Gastroesophageal sphincter (tissue), 3 donors: ENCODE results near the gene HELZ2.

Source experiments
- POLR2A ChIP-seq, 2 donors: fragments of 450-650 bp; IDR thresholded peaks; one replicate each; pipeline ENCODE4 v1.6.1; 2017; ENCODE audit warnings: antibody characterized with exemption in 2 of 2, mild to moderate bottlenecking in 2 of 2, moderate library complexity in 1 of 2
- TF ChIP-seq, protein P1 (sequence below), 4 experiments: fragments of 200-600 bp in 2 of 4; fragments of 450-650 bp in 2 of 4; sonication (generic) in 1 of 4; IDR thresholded peaks; one replicate each; pipeline ENCODE4 v1.5.1; 2017 to 2019; ENCODE audit warnings: antibody characterized with exemption in 4 of 4, mild to moderate bottlenecking in 2 of 4, moderate library complexity in 2 of 4

DNA sequence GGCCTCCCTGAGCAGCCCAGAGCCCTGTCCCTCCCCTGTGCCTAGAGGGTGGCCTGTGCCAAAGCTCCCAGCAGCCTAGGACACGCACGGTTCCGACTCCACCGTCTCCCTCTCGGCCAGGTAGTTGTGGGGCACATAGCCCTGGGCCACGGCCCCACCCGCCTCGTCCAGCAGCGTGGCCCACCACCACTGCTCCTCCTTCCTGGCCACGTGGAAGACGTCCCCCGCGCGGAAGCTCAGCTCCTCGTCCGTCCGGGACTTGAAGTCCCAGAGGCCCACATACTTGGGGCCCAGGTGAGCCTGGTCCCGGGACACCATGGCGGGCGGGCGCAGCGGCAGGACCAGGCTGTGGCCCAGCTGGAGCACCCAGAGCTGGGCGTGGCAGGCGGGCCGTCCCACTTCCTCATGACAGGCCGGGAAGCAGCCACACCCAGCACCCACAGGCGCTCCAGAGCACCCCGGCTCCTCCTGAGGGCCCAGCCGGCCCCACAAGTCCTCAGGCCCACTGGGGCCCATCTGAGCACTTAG is 37.0 kb downstream of the HELZ2 start, which contains the start of gene PTK6:
- TF ChIP-seq, protein P1, sequence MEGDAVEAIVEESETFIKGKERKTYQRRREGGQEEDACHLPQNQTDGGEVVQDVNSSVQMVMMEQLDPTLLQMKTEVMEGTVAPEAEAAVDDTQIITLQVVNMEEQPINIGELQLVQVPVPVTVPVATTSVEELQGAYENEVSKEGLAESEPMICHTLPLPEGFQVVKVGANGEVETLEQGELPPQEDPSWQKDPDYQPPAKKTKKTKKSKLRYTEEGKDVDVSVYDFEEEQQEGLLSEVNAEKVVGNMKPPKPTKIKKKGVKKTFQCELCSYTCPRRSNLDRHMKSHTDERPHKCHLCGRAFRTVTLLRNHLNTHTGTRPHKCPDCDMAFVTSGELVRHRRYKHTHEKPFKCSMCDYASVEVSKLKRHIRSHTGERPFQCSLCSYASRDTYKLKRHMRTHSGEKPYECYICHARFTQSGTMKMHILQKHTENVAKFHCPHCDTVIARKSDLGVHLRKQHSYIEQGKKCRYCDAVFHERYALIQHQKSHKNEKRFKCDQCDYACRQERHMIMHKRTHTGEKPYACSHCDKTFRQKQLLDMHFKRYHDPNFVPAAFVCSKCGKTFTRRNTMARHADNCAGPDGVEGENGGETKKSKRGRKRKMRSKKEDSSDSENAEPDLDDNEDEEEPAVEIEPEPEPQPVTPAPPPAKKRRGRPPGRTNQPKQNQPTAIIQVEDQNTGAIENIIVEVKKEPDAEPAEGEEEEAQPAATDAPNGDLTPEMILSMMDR (IDR thresholded peaks at IDR 0.05): no peak
- no peak for TF ChIP-seq POLR2A (IDR thresholded peaks at IDR 0.05)
